PC-3 (cell line): ENCODE measurements around the gene CAMSAP1.

Experiments used
- CTCF ChIP-seq: fragments of 300-600 bp; sonication (generic); conservative IDR thresholded peaks from 2 replicates; pipeline ENCODE4 v1.5.1; 2017; ENCODE audit warnings: antibody characterized with exemption, low read depth, mild to moderate bottlenecking, low read length
- EZH2 ChIP-seq: fragments of 300-600 bp; sonication (generic); IDR thresholded peaks from one replicate; pipeline ENCODE4 v1.6.1; 2017; ENCODE audit warnings: antibody characterized with exemption, mild to moderate bottlenecking, low read length; ENCODE audit not compliant: unreplicated experiment

- TF ChIP-seq CTCF (no peak), EZH2 (no peak)
Measured at GRCh38 chr9:135769489-135770202, 137.7 kb downstream of the CAMSAP1 start.
